Esophagus mucosa (tissue), 1 donor: Measurements from ENCODE around the gene ADGRV1. TPM values are rescaled to one million over a fixed set of nuclear protein-coding genes. Genes with fewer than 3 reads are reported as not detected.
"Not testable (repeated sequence)": the region's sequence is repeated elsewhere in the genome, so short reads cannot be mapped to it uniquely, and the experiment has no call there.

Experiments
- ATAC-seq: fragments of 200-7000 bp; cut with Tn5 transposase; one replicate; pipeline ENCODE4 v1.9.1; 2020
- total RNA-seq: library from RNA; stranded (reverse); gene quantifications from one replicate; pipeline ENCODE4 v1.2.4, GENCODE V29; 2023
- donor health status: DM: yes; HTN: yes; CAD: no.

The ADGRV1 gene
- total RNA-seq, 1 donor from 2014 or later, result 3.7 TPM

DNA sequence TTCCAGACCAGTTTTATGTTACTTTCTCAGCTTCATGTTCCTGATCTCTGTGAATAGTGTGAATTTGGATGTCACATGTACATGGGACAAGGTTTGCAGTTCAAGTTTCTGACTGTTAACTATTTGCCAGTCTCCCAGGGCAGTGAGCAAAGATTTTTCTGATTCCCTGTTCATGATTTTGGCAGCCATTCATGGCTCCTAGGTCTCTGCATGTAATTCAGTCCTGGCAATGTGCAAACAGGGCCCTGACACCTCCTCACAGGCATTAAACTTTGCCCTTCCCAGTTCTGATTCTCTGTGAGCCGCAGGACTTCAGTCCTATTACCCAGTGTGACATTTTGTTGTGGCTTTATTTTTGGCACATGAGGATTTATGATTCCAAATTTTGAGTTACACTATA, 474.8 kb downstream of the ADGRV1 start:
- no peak for ATAC-seq

DNA sequence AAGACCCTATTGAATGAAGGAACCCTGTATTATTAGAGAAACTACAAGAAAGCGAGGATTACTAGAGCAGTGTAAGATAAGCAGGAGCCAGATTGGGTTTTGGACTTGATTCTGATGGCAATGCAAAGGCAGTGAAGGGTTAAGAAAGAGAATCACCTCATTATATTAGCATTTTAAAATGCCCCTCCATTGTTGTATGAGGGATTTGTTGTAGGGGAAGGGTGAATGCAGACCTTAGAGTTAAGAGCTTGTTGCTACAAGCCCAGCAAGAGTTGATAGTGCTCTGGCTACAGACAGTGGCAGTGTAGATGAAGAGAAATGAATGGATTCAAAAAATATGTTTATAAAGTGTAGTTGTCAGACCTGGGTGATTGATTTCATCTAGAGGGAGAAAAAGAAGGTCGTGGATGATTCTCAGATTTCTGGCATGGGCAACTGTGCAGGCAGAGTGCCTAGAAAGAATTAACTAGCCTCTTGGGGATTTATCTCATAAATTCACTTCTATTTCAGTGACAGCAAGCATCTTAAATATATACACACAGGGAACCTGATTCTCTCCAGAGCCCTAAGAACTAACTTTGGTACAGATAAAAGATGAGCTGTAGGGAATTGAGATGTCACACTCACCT, 479.7 kb downstream of the ADGRV1 start:
- no peak for ATAC-seq

DNA sequence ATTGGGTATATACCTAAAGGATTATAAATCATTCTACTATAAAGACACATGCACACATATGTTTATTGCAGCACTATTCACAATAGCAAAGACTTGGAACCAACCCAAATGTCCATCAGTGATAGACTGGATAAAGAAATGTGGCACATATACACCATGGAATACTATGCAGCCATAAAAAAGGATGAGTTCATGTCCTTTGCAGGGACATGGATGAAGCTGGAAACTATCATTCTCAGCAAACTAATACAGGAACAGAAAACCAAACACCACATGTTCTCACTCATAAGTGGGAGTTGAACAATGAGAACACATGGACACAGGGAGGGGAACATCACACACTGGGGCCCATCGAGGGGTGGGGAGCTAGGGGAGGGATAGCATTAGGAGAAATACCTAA, 482.5 kb downstream of the ADGRV1 start:
- ATAC-seq, result not testable (repeated sequence)

DNA sequence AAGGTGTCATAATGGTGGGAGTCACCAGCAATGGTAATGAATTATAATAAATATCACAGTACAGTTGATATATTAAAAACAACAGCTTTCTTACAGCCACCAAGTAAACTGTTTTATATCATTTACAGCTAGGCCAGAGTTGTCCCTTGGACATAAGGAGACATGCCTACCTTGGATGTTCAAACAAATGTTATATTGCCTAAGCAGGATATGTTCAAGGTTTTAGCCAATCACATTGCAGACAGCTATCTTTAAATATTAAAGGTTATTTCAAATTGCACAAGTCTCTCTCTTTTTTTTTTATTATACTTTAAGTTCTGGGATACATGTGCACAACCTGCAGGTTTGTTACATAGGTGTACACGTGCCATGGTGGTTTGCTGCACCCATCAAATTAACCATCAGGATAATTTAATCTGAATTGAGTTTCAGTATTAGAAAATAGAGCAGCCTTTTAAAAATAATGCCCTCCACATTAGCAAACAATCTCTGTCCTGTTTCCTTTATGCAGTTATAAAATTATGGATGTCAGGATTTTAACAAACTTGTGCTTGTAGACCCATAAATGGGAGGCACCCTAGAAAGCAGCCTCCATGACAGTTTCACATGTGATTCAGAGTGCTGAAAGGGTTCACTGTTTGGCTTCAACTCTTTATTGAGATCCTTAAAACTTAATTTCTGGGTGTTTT, 483.8 kb downstream of the ADGRV1 start:
- no peak for ATAC-seq

DNA sequence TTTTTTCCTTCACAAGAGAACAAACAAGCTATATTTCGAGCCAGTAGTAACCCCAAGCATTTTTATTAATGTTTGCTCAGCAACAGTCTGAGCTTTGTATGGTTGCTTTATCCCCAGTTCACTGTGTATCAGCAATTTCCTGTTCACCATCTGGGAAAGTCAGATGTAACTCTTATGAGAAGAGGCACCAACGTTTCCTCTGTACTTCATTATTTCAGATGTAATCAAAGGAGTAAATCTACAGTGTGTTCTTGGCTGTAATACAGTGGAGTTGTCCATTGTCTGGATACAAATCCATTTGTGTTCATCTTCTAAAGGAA, 484.3 kb downstream of the ADGRV1 start:
- no peak for ATAC-seq

DNA sequence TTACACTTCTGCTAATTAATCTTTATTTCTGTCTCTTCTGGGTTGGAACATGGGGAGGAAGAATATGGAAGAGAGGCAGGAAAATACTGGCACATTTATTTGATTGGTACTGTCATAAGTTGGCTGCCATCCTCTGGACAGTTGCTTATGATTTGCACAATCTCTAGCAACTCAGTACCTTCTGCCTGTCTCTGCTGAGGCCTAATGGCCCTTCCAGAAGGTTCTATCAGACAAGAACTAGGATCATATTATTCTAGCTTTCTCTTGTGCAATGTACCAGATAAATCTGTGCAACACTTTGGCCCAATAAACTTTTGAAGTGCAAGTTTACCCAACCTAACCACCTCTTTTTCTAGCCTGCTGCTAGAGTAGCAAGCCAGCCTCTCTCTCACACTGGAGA, 489.5 kb downstream of the ADGRV1 start:
- ATAC-seq, result no peak

DNA sequence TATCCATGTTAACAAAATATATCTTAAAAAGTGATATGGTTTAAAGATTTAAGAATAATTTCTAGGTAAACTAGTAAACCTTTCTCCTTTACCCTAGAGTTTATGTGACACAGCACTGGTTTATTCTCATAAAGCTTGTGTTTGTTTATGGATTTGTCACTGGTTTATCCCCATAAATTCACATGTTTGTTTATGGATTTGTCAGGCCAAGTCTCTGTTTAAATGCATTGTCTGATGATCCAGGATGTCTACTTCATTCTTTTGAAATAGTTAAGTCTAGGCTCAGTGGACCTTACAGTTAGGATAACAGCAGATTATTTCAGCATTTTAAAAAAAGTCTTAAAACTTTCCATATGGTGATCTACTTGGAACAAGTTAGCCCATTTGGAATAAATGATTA, 490.5 kb downstream of the ADGRV1 start:
- ATAC-seq, result peak; percentile 52

DNA sequence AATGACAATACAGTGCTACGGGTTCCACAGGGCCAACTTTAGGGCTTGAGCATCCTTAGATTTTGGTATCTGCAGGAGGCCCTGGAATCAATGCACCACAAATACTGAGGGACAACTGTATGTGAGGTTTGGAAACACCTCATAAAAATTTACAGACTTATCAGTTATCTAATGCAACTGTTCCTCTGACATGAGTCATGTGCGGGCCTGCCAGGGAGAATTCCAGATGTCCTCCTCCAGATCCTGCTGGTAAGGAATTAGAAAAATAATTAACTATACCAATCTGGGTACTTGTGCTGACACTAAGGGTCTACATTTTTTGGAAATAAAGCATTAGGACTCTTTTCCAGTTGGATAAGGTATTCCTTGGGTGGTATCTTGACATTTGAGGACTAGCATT, 491.2 kb downstream of the ADGRV1 start:
- no peak for ATAC-seq

DNA sequence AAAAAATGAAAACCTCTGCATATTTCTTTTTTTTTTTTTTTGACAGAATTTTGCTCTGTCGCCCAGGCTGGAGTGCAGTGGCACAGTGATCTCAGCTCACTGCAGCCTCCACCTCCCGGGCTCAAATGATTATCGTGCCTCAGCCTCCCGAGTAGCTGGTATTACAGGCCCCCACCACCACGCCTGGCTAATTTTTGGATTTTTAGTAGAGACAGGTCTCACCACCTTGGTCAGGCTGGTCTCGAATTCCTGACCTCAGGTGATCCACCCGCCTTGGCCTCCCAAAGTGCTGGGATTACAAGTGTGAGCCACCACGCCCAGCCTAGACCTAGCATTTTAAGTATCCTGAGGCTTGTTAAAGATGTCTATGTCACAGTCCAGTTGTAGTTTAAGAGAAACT, 493.8 kb downstream of the ADGRV1 start:
- ATAC-seq, result not testable (repeated sequence)

DNA sequence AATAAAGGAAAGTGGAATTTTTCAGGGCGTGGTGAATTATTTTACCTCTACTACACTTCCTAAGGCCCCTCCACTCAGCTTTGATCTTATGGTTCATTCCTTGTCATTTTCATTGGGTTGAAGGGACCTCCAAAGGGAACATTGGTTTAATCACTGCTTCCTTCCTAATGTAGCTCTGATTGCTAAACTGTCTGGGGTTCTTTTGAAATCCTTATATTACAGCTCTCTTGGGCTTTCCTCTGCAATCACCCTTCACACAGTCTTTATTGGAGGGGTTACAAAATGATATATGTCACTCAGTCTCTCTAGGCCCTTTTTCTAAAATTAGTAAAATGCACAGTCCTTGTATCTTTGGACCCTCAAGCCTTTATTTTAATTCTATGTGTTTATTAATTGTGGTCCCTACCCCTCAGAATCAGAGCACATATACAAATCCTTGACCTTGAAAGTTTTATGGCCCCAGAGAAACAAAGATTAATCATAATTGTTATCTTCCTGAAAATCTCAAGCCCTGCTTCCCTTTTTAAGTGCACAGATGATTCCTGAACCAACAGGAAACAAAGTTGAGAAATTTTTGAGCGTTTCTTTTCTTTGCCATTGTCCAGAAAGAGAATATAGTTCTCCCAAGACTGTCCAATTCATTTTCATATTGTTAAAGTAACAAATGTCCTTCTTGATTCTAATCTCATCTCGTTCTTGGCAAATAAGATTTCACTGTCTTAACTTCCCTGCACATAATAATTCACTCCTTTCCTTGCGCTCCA, 494.6 kb downstream of the ADGRV1 start:
- ATAC-seq, result no peak

DNA sequence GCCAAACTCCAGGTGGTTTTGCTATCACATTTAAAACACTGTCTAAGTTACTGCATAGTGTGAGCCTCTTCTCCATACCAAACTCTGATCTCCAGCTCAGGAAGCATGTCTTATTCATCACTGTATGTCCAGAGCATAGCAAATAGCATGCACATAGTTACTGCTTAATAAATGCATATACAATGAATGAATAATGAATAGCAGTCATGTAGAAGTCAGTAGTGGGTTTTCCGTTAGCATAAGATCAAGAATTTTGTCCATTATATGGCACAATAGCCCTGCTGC, 495.1 kb downstream of the ADGRV1 start:
- ATAC-seq, result no peak

DNA sequence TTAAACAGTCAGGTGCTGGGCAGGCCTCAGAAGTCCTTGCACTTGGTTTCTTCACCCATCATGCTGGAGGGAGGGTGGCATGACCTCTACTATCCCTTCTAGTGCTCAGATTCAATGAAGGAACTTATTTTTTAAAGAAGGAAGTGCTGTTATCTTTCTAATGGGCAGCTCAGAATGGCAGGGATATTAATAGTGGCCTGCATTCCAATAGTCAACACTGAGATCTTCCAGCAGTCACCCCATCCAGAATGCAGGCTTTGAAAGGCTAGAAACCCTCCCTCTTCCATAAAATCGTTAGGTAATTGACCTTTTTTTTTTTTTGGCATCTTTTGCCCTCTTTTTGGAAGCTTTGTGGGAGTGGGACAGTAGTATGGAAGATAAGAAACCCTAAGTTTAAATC, 499.6 kb downstream of the ADGRV1 start:
- ATAC-seq, result no peak

DNA sequence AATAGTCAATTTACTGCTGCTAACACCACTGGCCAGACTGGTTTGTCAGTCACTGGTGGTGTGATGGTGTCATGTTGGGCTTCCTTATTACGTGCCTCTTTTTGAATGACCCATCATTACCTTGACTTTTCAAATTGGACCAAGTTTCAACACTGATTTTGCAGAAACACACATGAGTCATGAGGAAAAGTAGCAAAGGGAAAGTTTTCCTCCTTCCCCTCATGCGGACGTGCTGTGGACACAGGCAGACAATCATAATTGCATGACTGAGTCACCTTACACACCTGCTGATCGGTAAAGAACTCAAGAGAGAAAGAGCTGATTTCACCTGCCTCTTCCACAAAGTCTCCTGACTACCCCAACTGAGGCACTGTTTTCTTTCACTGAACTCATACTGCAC, 500.0 kb downstream of the ADGRV1 start:
- ATAC-seq, result peak; percentile 99

DNA sequence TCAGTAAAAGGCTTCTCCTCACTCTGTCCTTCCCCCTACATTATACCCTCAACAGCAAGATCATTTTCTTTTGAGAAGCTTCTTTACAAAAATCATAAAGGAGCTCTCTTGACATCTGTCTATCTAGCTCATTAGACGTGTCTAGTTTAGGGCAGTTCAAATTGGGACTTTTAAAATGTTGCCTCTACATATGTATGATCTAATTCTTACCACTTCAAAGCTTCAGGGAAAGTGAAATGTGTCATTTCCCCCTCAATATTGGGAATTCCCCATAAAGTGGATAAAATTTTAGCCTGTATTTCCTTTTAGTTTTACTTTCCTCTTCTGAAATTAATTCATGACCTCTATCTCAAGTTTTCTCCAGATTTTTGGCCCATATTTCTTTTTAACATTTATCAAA, 500.8 kb downstream of the ADGRV1 start:
- no peak for ATAC-seq

DNA sequence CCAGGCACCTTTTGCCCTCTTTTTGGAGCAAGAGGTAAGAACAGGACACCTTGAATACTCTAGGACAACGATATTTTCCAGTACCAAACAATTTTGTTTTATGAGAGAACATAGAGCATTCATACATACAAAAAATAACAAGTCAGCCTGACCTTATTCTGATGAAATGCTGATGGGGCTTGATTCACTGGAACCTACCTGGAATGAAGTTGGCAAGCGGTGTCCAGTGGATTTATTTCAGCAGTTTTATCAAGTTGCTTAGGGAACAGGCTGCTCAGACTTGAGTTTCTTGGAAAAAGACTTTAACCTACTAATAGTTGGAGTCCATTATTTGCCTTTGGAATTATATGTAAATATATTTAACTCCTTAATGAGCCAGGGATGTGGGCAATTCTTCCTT, 502.5 kb downstream of the ADGRV1 start:
- no peak for ATAC-seq

DNA sequence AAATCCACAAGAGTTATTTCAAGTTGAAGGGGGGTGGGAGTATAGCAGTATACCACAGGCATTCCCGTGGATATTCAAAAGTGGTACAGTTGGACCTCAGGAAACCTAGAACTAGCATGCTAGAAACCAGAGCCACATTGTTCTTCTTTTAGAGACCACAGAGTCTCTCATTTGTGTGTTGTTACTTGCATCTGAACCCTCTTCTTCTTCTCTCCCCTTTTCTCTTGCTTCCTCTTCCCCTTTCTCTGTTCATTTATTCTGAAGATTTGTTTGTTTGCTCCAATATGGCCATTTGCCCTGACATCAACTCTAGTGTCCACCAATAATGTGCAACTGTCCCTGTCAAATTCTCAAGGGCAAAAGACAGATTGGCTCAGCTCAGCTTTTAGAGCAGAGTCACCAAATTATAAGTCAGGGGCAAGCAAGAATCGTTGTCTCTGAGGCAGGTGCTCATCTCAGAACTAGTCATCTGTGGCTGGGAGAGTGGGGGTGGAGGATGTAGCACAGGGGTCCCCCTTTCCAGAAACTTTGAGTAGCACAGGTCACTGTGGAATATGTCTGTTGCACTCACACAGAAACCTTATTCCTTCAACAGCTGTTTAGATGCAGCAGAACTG, 503.5 kb downstream of the ADGRV1 start:
- no peak for ATAC-seq

DNA sequence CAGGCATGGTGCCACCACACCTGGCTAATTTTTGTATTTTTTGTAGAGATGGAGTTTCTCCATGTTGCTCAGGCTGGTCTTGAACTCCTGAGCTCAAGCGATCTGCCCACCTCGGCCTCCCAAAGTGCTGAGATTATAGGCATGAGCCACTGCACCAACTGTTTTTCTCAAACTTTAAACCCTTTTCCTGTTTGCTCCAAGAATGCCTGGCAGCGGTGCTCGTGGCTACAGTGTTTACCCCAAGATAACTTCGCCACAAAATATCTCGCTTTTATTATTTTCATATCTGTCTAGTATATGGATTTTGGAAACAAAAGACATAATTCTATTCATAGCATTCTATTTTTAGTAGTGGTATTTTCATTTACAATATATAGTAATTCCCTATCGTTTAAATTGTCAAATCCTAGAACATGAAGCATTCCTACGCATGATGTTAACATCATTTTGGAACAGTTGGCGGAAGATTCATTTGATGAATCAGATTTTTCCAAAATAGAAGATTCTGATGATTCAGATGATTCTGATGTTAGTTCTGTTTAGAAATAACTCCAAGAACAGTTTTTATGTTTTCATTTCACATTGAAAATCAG, 504.6 kb downstream of the ADGRV1 start:
- ATAC-seq, result not testable (repeated sequence)

DNA sequence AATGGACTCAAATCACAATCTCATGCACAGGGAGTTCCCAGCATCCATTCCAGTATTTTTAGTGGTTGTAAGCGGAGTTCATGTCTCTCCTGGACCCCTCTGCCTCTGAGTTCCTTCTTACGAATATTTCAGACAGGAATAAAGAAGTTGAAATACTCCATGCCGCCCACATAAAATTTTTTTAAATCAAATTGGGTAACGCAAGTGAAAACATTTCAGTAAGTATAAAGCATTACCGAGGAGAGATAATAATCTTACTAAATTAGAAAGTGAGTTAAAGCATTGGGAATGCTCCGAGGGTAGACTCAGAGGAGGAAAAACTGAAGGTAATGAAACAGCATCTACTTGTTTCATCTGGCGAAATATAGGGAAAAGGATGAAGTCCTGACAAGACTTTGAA, 506.9 kb downstream of the ADGRV1 start:
- ATAC-seq, result no peak

DNA sequence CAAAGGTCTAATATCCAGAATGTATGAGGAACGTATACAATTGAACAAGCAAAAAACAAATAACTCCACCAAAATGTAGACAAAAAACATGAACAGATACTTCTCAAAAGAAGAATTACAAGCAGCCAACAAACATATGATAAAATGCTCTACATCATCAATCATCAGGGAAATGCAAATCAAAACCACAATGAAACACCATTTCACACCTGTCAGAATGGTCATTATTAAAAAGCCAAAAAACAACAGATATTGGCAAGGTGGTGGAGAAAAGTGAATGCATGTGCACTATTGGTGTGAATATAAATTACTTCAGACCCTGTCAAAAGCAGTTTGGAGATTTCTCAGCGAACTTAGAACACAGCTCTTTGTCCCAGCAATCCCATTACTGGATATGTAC, 510.8 kb downstream of the ADGRV1 start:
- no peak for ATAC-seq

DNA sequence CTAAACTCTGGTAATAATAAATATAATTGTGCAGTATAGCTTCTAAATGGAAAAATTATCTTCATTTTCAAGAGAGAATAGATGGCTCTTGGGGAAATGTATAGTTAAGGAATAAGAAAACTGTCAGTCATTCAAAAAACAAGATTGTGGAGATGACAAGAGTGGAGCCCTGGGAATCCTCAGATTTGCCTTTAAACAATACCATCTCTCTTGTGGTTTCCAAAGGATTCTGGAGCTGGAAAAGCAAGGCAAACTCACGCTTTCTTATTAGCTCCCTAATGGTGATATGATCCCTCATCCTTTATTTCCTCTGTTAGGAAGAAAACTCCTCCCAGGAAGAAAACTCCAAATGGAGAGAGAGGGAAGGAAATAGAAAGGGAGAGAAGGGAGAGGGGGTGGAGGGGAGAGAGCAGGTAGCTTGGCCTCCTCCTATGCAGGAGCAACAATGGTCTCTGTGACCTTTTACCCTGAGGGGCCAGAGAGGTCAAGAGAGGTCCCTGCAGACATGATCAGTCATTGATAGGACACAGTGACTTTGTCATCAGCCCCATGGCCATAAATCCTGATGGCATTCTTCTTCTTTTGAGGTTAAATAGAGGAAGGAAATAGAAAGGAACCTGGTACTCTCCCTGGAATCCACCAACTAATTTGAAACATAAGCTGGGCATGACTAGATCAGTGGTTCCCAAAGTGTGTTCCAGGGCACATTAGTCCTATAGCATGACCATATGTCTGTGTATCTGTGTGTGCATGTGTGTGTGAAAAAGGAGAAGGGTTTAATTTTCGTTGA, 512.4 kb downstream of the ADGRV1 start:
- no peak for ATAC-seq

DNA sequence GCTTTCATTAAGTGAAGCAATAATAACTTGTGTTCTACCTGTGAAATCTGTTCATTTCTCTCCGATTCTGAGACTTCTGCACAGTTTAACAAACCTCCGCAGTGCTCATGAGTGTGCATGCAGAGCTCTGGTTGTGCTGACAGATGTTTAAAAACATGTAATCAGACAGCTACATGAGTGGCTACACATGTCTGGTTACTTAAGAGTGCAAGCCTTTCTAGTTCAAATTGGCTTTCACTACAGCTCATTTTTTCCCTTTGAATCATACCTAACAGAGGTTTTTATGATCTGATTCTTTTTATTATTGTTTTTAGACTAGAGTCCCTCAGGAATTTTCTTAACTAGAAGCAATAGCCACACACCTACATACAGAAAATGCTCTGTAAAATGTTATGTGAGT, 514.3 kb downstream of the ADGRV1 start:
- ATAC-seq, result no peak

DNA sequence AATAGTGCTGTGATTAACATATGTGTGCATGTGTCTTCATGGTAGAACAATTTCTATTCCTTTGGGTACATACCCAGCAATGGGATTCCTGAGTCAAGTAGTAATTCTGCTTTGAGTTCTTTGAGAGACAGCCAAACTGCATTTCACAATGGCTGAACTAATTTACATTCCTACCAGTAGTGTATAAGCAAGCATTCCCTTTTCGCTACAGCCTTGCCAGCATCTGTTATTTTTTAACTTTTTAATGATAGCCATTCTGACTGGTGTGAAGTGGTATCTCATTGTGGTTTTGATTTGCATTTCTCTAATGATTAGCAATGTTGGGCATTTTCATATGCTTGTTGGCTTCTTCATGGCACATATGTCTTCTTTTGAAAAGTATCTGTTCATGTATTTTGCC, 516.0 kb downstream of the ADGRV1 start:
- no peak for ATAC-seq

DNA sequence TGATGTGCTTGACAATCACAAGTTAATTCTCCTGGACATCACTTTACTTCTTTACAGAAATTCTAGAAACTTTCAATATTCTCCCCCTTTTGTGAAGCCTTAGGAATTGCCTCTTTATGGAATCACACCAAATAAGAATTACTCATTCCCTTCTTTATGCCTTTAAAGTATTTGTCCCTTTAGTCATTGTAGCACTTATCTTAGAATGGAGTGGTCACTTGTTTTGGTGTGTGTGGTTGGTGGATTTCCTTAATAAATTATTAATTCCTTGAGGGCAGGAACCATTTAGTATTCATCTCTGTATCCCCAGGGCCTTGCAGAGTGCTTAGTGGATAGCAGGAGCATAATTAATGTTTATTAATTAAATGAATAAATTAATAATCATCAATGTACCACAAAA, 517.5 kb downstream of the ADGRV1 start:
- ATAC-seq, result no peak
